NCI-H446 treated with DMSO at 0.1 percent for 48 hours (cell line): ENCODE results near the gene ZNF22.

Experiments
- DNase-seq: peaks from one replicate; lab custom pipeline; 2025; lab: John Stamatoyannopoulos, UW

The ZNF22 gene

DNA sequence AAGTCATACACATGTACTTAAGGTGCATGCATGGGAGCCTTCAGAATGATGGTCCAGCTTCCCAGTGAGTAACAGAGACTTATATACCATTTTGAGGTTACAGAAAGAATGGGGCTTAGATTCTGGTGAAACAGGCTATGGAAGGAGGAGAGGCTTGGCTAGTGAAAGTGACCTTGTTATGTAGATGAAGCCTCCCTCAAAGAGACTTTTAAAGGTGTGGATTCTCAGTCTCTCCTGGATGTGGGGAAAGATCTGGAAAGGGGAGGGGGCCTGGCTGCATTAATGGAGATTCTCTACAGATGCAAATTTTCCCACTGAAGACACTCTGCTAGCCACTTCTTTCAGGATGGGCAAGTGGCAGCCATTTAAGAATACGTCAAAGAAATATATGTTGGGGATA lies 35.6 kb upstream of the ZNF22 start:
- no peak for DNase-seq

DNA sequence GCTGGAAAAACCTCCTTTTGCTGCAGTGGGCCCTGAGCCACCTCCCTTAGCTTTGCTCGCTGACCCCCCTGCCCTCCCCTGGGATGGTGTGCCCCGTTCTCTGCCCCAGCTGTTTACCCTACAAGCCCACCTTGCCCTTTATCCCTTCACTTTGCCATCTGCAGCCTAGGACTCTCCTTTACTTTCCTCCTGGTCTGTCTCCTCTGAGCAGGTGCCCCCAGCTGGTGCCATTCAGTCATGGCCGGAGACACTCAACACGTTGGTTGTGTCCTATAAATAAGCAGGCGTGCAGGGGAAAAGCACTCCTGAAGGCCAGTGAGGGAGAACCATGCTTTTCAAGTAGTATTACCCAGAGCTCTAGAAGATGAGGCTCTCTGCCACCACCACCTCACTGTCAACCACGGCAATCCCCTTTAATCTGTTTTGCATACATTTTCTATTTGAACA lies 35.0 kb upstream of the ZNF22 start:
- no peak for DNase-seq

DNA sequence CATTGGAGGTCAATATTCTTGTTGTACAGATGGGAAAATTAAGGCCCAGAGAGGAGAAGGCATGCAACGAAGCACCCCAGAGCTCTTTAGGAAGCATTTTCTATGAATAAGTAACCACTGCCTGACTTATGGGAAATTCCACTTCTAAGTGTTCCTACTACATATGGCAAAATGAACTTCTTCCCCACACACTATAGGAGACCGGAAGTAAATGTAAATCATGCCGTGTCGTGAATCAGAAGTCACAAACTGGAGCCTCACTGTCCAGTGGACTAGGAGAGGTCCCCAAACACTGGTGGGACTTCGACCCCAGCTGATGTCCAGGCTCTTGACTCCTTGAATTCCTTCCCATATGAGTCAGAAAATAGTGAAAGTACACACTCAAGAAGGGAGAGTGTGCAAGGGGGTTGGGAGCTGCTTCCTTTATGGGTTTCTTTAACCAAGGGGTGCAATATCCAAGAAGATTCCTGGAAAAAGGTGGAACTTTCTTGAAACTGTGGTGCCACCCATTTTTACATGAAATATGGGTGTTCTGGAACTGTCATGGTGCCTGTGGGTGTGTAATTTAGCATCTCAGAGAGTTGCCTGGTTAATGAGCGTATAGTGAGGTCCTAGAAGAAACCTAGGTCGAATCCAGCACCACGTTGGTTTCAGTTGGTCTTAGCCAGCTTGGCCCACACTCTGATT lies 34.5 kb upstream of the ZNF22 start:
- DNase-seq: no peak

DNA sequence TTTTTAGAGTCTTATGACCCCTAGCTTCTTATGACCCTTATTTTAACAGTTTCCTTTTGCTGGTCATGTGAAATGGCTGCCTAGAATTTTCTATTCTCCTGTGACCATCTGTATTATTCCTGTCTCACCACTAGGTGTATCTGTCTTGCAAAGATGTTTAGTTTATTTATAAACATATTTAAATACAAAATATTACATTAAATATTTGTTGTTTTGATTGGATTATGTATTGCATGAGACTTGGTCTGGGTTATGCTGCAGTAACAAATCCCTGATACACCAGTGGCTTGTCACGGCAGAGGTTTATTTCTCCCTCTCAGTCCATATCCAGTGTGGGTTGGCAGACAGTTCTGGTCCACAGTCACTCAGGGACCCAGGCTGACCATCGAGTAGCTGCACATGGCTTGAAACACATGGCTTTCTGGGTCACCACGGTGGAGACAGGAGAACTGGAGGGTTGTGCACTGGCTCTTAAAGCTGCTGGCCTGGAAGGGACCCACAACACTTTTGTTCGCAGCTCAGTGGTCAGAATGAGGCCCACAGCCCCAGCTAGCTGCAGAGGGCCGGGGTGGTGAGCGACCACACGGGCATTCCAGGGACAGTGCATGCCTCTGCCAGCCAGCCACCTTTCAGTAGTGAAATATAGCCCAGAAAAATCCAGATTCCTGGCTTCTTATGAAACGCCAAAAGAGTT lies 33.8 kb upstream of the ZNF22 start:
- DNase-seq: no peak

DNA sequence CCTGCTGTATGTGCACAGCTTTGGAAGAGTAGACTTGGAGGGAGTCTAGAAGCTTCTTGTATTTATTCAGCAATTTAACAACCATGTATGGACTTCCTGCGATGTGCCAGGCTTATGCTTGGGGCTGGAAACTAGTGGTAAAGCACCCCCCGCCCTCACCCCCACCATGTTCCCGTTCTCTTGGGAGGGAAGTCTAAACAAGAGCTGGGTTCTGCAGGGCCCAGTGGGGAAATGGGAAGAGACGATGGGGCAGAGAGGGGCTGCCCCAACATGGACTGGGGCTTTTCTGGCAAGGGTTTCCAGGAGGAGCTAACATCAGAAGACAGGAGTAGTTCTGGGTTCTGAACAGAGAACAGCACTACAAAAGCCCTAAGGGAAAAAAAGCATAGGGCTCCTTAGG lies 33.1 kb upstream of the ZNF22 start:
- DNase-seq: no peak

DNA sequence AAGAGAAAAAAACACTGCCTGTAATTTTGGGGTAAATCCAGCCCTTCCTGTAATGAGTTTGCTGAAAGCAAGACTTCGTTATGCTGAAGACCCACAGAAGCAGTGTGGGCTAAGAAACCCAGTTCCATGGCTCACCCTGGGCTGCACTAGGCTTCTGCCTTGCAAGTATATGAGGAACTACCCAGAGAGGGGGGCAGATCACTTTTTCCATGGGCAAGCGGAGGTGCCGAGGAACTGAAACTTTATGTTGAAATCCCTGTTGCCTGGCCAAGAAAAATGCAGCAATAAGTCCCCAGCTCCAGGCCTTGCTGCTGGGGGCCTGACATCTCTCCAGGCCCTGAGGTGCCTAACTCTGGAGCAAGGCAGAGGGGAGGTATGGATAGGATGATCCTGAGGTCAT lies 32.6 kb upstream of the ZNF22 start:
- DNase-seq: no peak

DNA sequence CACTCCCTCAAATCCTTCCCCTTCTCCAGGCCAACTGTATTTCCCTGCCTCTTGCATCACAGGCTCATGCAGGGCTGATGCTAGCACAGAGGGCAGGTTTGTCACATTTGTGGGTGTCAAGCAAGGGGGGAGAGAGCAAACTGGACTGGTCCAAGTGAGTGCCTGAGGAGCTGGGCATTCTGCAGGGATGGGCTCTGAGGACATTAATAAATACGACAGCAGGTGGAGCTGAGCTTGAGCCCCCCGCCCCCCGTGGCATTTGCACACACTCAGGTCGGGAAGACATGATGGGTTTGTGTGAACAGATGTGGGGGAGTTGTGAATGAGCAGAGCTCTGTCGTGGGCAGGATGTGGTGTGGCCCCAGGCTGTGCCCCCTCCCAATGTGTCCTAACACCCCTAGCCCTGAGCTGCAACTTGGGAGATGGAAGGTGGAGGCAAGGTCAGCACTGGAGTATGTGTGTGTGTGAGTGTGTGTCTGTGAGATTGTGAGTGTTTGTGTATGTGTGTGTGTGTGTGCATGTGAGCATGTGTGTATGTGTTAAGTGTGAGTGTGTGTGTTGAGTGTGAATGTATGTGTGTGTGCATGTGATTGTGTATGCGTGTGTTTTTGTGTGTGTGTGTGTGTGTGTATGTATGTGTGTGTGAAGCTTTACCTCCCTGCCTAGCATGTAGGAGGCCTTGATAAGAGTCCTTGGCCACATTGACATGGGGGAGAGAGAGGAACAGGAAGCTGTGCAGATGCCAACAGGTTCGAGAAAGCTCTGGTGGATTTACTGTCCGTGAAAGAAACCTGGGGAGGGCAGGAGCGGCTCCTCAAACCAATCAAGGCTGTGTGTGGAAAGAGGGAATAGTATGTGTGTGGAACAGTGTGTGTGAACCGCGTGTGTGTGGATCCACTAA lies 32.0 kb upstream of the ZNF22 start:
- no peak for DNase-seq

DNA sequence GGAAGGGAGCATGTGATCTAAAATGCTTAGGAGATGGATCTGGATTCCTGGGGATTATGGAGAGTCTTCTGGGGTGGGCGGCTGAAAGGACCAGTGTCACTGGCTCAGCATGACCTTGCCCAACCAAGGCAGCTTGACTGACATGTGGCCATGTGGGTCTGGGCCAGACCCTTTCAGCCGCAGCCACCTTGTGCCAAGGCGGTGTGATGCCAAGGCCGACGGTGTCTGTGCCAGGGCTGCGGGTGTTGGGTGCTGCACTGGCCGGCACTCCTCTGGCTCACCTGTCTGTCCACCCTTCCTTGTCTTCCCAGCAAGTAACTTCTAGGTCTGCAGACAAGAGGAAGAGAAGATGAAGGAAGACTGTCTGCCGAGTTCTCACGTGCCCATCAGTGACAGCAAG lies 30.9 kb upstream of the ZNF22 start:
- DNase-seq: no peak

DNA sequence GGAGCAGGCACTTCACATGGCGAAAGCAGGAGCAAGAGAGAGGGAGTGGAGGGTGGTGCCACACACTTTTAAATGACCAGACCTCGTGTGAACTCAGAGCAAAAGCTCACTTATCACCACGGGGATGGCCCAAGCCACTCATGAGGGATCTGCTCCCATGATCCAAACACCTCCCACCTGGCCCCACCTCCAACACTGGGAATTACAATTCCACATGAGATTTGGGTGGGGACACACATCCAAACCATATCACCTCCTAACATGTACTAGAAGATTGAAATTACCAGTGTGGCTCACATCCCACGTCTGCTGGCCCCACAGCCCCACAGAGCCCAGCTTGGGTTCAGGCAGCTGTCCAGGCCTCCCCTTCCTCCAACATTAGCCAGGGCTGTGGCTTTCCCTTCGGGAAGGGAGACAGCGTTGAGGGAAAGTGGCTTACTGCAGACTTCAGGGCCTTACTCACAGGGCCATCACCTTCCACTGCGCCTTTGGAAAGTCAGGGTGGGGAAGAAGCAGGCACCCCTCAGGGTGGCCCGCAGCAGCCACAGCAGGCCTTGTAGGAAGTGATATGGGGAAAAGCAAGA lies 29.8 kb upstream of the ZNF22 start:
- DNase-seq: no peak

DNA sequence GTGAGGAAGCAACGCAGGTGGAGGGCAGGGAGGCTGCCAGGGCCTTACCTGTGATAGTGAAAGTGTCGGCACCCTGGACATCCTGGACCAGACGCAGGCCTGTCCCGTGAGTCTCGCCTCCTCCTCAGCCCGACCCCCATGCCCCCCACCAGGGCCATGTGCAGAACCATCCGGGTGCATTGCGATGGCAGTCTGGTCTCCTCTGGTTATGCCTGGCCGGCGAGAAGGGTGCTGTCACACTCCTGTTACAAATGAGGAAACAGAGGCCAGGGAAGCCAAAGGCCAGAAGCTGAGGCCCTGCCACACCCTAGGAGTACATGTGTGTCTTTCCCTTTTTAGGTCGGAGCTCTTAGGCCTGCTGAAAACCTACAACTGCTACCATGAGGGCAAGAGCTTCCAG lies 29.3 kb upstream of the ZNF22 start:
- no peak for DNase-seq

DNA sequence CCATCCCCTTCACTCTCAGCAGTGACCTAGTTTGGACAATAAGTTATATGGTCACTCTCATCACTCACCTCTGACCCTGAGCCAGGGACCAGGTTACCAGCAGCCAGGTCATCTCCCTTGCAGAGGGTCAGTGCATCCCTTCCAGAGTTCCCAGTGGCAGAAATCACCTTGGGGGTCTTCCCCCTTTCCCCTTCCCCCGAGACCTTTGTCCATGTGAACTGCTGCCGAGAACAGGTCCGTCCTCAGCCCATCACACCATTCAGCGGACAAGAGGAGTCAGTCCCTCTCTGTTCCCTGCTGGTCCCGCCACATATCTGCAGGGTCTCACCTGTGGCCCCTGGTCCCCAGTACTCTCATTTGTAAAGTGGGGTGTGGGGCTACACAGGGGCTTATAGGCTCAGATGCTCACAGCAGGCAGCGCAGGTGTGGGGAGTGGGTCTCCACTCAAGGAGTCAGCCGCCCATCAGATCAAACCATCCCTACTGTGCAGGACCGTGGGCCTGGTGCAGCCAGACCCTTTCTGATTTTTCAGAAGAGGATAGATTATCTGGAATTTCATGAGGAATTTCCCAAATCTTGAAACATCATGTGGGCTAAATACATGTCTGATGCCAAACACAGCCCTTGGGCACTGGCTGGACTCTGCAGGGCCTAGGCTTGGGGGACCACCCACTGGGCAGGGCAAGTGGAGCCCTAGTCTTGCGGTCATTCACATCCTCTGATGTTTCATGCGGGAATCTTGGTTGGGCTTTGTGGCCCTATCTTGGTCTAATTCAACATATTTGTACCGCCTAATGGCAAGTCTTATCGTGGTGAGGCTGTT lies 28.6 kb upstream of the ZNF22 start:
- no peak for DNase-seq

DNA sequence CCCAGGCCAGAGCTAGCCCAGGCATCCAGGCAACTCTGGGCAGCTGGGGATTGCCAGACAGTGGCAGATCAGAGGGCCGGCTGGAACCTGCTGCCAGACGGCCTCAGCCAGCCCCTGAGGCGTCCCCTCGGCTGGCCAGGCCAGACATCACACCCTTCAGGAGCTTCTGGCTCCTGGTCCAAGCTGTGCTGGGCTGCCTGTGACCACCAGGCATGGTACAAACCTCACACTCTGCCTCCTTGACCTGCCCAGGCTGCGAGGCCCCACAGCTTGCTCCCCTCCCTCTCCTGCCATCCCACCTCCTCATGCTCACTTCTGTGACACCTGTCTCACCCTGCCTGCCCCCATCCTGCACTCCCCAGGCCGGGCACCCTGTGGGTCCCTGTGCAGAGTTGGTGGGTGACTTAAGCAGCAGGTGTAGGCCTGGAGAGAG lies 27.8 kb upstream of the ZNF22 start:
- DNase-seq: no peak

DNA sequence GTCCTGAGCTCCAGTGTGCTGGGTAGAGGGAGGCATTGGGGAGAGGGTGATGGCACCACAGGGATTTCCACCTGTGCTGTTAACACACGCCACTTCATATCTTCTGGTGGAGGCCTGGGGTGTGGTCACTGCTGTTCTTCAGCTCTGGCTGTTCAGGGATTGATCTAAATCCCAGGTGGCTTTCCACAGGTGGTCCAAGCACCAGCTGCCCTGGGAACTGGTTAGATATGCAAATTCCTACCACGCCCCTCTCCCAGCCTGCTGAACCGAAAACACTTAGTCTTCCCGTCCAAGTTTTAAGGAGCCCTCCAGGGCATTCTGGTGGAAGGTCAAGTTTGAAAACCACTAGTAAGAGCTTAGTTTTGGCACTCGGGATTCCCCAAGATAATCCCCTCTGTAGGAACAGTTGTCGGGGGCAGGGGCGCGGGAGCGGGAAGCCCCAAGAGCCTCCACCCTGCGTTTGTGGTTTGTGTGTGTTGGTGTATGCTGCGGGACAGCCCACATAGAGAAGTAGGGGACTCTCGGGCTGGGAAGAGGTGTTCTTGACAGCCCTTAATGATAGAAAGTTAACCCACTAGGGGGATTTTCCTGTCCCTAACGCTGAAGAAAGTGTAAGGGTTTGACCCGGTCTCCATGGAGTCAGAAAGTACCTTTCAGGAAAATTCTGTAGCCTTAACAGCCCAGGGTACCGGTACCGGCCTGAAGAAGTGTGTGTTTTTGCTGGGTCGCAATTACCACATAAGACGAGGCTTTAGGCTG lies 27.2 kb upstream of the ZNF22 start:
- DNase-seq: no peak

DNA sequence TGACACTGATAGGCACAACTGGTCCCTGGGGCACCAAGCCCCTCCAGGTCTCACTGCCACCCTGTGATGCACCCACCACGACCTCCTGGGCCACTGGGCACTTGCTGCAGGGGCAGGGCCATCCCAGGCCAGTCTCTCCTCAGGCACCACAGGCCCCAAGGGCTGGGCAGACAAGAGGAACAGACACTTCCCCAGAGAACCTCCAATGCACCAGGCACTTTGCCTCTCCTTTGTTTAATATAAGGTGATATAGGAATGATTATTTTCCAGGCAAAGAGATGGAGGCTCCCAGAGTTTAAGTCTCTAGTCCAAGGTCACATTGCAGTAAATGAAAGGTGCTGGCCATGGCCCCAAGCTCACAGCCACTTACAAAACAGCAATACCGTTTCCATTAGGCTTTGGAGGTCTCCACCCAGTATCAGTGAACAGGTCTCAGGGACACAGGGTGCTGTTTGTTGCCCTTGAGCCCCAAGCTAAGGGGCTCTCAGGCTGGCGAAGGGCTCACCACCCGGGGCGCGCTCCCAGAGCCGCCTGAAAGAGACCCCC lies 26.6 kb upstream of the ZNF22 start:
- no peak for DNase-seq

DNA sequence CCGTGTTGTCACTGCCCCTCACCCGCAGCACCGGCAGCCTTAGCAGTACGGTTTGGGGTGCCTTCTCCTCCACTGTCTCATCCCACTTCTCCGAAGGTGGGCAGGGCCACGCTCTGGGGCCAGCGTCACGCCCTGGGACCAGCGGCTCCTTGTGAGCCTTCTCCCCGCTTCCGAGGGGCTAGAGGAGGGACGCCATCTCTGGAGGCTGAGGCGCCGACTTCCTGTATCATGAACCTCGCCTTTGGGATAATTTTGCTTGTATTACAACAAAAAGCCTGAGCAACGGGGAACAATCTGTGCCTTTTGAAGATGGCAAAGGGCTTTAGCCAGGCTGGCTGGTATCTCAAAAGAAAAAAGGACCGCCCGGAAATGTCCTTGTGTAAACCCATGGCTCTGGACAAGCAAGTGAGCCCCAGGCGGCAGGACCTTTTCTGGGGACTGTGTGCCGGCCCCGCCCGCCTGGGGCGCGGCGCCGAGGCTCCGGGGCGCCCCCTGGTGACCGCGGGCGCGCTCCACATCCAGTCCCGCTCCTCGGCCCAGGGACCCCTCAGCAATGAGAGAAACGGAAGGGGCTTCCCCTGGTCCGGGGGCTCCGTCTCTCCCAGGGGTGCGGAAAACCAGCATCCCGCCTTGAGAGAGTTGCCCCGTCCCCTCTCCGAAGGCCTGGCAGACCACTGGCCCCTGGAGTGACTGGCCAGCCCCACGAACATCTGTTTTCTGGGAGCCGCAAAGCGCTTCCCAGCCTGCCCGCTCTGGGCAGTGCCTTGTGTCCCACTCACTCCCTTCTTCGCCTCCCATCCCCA lies 25.9 kb upstream of the ZNF22 start:
- no peak for DNase-seq

DNA sequence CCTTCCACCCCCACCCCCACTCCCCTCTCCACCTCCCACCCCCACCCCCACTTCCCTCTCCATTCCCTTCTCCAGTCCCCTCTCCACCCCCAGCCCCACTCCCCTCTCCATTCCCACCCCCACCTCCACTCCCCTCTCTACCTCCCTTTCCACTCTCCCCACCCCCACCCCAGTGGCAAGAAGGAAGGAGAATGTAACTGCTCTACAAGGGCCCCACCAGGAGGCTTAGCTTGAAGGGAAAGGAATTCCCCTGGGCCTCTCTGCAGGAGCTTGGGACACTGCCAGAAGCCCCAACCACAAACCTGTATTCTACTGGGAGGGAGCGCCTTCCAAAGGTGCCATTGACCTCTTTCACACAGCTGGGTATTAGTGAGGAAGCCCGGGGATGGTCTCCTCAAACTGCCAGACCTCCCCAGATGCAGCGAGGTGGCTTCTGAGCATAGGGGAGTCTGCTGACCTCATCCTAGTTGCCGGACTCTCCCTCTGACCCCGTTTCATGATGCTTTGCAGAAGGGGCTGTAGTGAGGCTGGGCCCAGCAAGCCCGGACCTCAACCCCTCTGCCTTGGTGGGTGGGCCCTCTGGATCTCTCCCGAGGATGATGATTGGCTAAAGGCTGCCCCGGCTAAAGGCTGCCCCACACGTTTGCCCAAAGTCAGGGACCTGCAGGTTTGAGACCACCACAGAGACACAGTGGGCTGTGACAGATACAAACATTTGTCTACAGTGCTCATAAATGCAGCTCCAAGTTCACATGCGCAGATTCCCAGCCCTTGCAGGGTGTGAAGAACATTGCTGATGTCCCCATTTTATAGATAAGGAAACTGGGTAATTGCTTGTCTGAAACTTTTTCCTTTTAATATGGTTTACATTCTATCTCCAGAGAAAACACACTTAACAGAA lies 25.0 kb upstream of the ZNF22 start:
- DNase-seq: no peak

DNA sequence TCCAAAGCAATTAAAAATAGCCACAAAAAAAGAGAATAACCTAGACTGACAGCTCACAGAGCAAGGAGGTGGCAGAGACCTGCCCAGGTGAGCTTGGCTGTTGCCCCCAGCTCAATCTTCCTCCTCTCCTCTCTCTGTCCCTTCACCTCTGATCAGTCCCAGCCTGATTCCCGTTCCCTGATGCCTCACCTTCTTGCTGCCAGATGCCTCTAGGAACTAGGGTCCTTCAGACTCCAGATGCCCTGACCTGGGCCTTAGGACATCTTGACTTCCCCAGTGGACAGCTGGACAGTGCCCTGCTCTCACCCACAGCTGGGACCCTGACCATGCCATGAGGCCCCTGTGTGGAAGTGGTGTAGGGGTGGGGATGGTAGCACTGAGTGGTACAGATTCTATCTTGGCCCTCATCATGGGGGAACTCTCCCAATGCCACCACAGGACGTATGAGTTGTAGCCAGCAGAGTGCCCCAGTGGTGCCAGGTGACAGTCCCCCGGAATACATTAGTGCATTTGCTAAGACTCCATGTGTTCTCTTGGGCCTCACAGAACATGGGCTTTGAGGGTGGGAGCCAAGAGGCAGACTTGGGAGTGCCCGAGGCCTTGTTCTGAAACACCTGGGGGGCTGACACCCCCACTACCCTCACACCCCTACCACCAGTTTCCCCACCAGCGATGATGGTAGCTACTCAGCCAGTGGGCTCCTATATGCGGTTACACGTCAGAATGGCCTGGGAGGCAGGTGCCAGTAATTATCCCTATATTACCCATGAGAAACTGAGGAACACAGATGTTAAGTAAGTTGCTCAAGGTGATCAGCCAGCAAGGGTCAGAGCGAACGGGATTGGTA lies 24.1 kb upstream of the ZNF22 start:
- no peak for DNase-seq
